ENCODE results near the gene COL8A1. TPM values are rescaled to one million over a fixed set of nuclear protein-coding genes. Genes with fewer than 3 reads are reported as not detected.
A peak's percentile ranks its signal among the peaks of the same experiment; 100 is the strongest.
"Not testable (repeated sequence)": the region's sequence is repeated elsewhere in the genome, so short reads cannot be mapped to it uniquely, and the experiment has no call there.

Gene COL8A1
- total RNA-seq, 2 experiments from 2014 or later, result 0.10 TPM; not detected in 1

- POLR2A ChIA-PET, result no interaction called here
- no peak overlapping the region for H3K27ac Mint-ChIP-seq
- no peaks in the 10 kb centered on the region for H3K9me3 Mint-ChIP-seq (ENCODE audit: insufficient read depth)
- H3K4me3 Mint-ChIP-seq, result no peak overlapping the region
- ATAC-seq (no peak), DNase-seq (no peak)
- H3K4me1 Mint-ChIP-seq (ENCODE audit: low read depth), result peaks cover 9% of the 10 kb centered on the region
- H3K27me3 Mint-ChIP-seq (ENCODE audit: low read depth), result no peaks in the 10 kb centered on the region
- H3K36me3 Mint-ChIP-seq (ENCODE audit: low read depth), result no peaks in the 10 kb centered on the region
- CTCF ChIA-PET, result interaction anchor here (1.5 to 5.7 kb wide), 2 partner anchors 46 to 426 kb away, joined by 3 to 78 read pairs; no protein-coding TSS in a partner anchor
These were observed 191.4 kb downstream of the COL8A1 start for GRCh38 chr3:99829844-99830243.

GRCh38 chr3:99833617-99834205 is 195.3 kb downstream of the COL8A1 start:
- Mint-ChIP-seq H3K27ac (no peak overlapping the region), H3K27me3 (ENCODE audit: low read depth) (no peaks in the 10 kb centered on the region), H3K9me3 (ENCODE audit: insufficient read depth) (no peaks in the 10 kb centered on the region), H3K4me1 (ENCODE audit: low read depth) (peaks cover 3% of the 10 kb centered on the region), H3K36me3 (ENCODE audit: low read depth) (no peaks in the 10 kb centered on the region), H3K4me3 (no peak overlapping the region)
- POLR2A ChIA-PET, result interaction anchor here (0.6 kb wide), 1 partner anchor 214 kb away, joined by 5 read pairs; no protein-coding TSS in a partner anchor
- ATAC-seq (no peak), DNase-seq (no peak)
- CTCF ChIA-PET, result interaction anchor here (1.0 to 5.7 kb wide), 9 partner anchors 8 to 756 kb away, joined by 3 to 78 read pairs (median 5); partner anchors contain the start of gene CMSS1

- ATAC-seq (no peak), DNase-seq (no peak)
- Mint-ChIP-seq H3K27ac (no peak overlapping the region), H3K9me3 (ENCODE audit: insufficient read depth) (no peaks in the 10 kb centered on the region), H3K4me3 (no peak overlapping the region), H3K27me3 (ENCODE audit: low read depth) (no peaks in the 10 kb centered on the region), H3K4me1 (ENCODE audit: low read depth) (peaks cover 3% of the 10 kb centered on the region), H3K36me3 (ENCODE audit: low read depth) (no peaks in the 10 kb centered on the region)
- POLR2A ChIA-PET, result interaction anchor here (0.6 kb wide), 1 partner anchor 214 kb away, joined by 5 read pairs; no protein-coding TSS in a partner anchor
- CTCF ChIA-PET, result interaction anchor here (1.0 to 5.7 kb wide), 6 partner anchors 9 to 755 kb away, joined by 4 to 78 read pairs (median 4); partner anchors contain the start of gene CMSS1
These were observed 196.0 kb downstream of the COL8A1 start for GRCh38 chr3:99834211-99834957.

GRCh38 chr3:99836681-99837080 is 198.3 kb downstream of the COL8A1 start:
- no peaks in the 10 kb centered on the region for H3K27me3 Mint-ChIP-seq (ENCODE audit: low read depth)
- H3K9me3 Mint-ChIP-seq (ENCODE audit: insufficient read depth), result no peaks in the 10 kb centered on the region
- ATAC-seq (no peak), DNase-seq (no peak)
- H3K4me1 Mint-ChIP-seq (ENCODE audit: low read depth), result peaks cover 3% of the 10 kb centered on the region
- H3K4me3 Mint-ChIP-seq, result no peak overlapping the region
- H3K27ac Mint-ChIP-seq, result no peak overlapping the region
- ChIA-PET CTCF (interaction anchor here (1.5 to 1.9 kb wide), 2 partner anchors 9 to 417 kb away, joined by 4 to 9 read pairs; no protein-coding TSS in a partner anchor), POLR2A (no interaction called here)
- H3K36me3 Mint-ChIP-seq (ENCODE audit: low read depth), result no peaks in the 10 kb centered on the region

GRCh38 chr3:99837715-99838114 is 199.3 kb downstream of the COL8A1 start:
- ChIA-PET CTCF (interaction anchor here (1.5 to 1.9 kb wide), 2 partner anchors 10 to 416 kb away, joined by 4 to 9 read pairs; no protein-coding TSS in a partner anchor), POLR2A (no interaction called here)

GRCh38 chr3:99838755-99839154 is 200.4 kb downstream of the COL8A1 start:
- DNase-seq (no peak), ATAC-seq (no peak)
- H3K9me3 Mint-ChIP-seq (ENCODE audit: insufficient read depth), result no peaks in the 10 kb centered on the region
- H3K4me1 Mint-ChIP-seq (ENCODE audit: low read depth), result peaks cover 7% of the 10 kb centered on the region
- H3K36me3 Mint-ChIP-seq (ENCODE audit: low read depth), result no peaks in the 10 kb centered on the region
- no peaks in the 10 kb centered on the region for H3K27me3 Mint-ChIP-seq (ENCODE audit: low read depth)
- no peak overlapping the region for H3K27ac Mint-ChIP-seq
- no peak overlapping the region for H3K4me3 Mint-ChIP-seq
- CTCF ChIA-PET, result interaction anchor here (1.2 to 1.7 kb wide), 2 partner anchors 230 to 415 kb away, joined by 4 to 5 read pairs; no protein-coding TSS in a partner anchor
- POLR2A ChIA-PET, result no interaction called here

More at GRCh38 chr3:99837715-99838114, 199.3 kb downstream of the COL8A1 start:
- no peaks in the 10 kb centered on the region for H3K36me3 Mint-ChIP-seq (ENCODE audit: low read depth)
- H3K27me3 Mint-ChIP-seq (ENCODE audit: low read depth), result no peaks in the 10 kb centered on the region
- H3K27ac Mint-ChIP-seq, result no peak overlapping the region
- ATAC-seq (no peak), DNase-seq (no peak)
- H3K4me1 Mint-ChIP-seq (ENCODE audit: low read depth), result peaks cover 3% of the 10 kb centered on the region
- no peaks in the 10 kb centered on the region for H3K9me3 Mint-ChIP-seq (ENCODE audit: insufficient read depth)
- no peak overlapping the region for H3K4me3 Mint-ChIP-seq

- POLR2A ChIA-PET, result no interaction called here
- no peaks in the 10 kb centered on the region for H3K27me3 Mint-ChIP-seq (ENCODE audit: low read depth)
- no peaks in the 10 kb centered on the region for H3K9me3 Mint-ChIP-seq (ENCODE audit: insufficient read depth)
- no peak overlapping the region for H3K27ac Mint-ChIP-seq
- no peaks in the 10 kb centered on the region for H3K36me3 Mint-ChIP-seq (ENCODE audit: low read depth)
- H3K4me3 Mint-ChIP-seq, result no peak overlapping the region
- ATAC-seq (no peak), DNase-seq (no peak)
- peaks cover 12% of the 10 kb centered on the region for H3K4me1 Mint-ChIP-seq (ENCODE audit: low read depth)
- CTCF ChIA-PET, result interaction anchor here (1.1 to 2.8 kb wide), 4 partner anchors 11 to 415 kb away, joined by 3 to 18 read pairs (median 4); no protein-coding TSS in a partner anchor
These were observed 201.2 kb downstream of the COL8A1 start for GRCh38 chr3:99839613-99840012.

GRCh38 chr3:99841949-99842348 is 203.6 kb downstream of the COL8A1 start:
- CTCF ChIA-PET, result interaction anchor here (0.9 to 2.8 kb wide), 6 partner anchors 10 to 419 kb away, joined by 3 to 18 read pairs (median 6); partner anchors contain the start of gene TBC1D23
- H3K27me3 Mint-ChIP-seq (ENCODE audit: low read depth); H3K4me3 Mint-ChIP-seq; H3K27ac Mint-ChIP-seq; POLR2A ChIA-PET; H3K36me3 Mint-ChIP-seq (ENCODE audit: low read depth); ATAC-seq; H3K9me3 Mint-ChIP-seq (ENCODE audit: insufficient read depth); DNase-seq: not testable (repeated sequence)
- H3K4me1 Mint-ChIP-seq (ENCODE audit: low read depth), result peaks cover 18% of the 10 kb centered on the region

GRCh38 chr3:99842826-99843589 is 204.6 kb downstream of the COL8A1 start:
- POLR2A ChIA-PET, result no interaction called here
- no peaks in the 10 kb centered on the region for H3K27me3 Mint-ChIP-seq (ENCODE audit: low read depth)
- H3K36me3 Mint-ChIP-seq (ENCODE audit: low read depth), result no peaks in the 10 kb centered on the region
- ATAC-seq (peak; percentile 63), DNase-seq (no peak)
- no peaks in the 10 kb centered on the region for H3K9me3 Mint-ChIP-seq (ENCODE audit: insufficient read depth)
- CTCF ChIA-PET, result interaction anchor here (0.6 to 2.5 kb wide), 26 partner anchors 9 to 470 kb away, joined by 3 to 72 read pairs (median 4); partner anchors contain the start of gene TBC1D23
- peaks cover 18% of the 10 kb centered on the region for H3K4me1 Mint-ChIP-seq (ENCODE audit: low read depth)
- no peak overlapping the region for H3K4me3 Mint-ChIP-seq
- H3K27ac Mint-ChIP-seq, result no peak overlapping the region

GRCh38 chr3:99843590-99844258 is 205.3 kb downstream of the COL8A1 start:
- no peaks in the 10 kb centered on the region for H3K9me3 Mint-ChIP-seq (ENCODE audit: insufficient read depth)
- DNase-seq, result no peak
- no peak for ATAC-seq
- H3K27me3 Mint-ChIP-seq (ENCODE audit: low read depth), result no peaks in the 10 kb centered on the region
- no peak overlapping the region for H3K4me3 Mint-ChIP-seq
- no peaks in the 10 kb centered on the region for H3K36me3 Mint-ChIP-seq (ENCODE audit: low read depth)
- CTCF ChIA-PET, result interaction anchor here (0.6 to 2.5 kb wide), 25 partner anchors 10 to 417 kb away, joined by 3 to 72 read pairs (median 5); partner anchors contain the start of gene TBC1D23
- H3K27ac Mint-ChIP-seq, result no peak overlapping the region
- POLR2A ChIA-PET, result no interaction called here
- H3K4me1 Mint-ChIP-seq (ENCODE audit: low read depth), result peaks cover 18% of the 10 kb centered on the region

- ChIA-PET POLR2A (no interaction called here), CTCF (interaction anchor here (1.0 to 2.5 kb wide), 2 partner anchors 49 to 394 kb away, joined by 3 to 10 read pairs; no protein-coding TSS in a partner anchor)
- Mint-ChIP-seq H3K4me1 (ENCODE audit: low read depth) (peaks cover 18% of the 10 kb centered on the region), H3K27ac (no peak overlapping the region), H3K4me3 (no peak overlapping the region), H3K36me3 (ENCODE audit: low read depth) (no peaks in the 10 kb centered on the region), H3K9me3 (ENCODE audit: insufficient read depth) (no peaks in the 10 kb centered on the region), H3K27me3 (ENCODE audit: low read depth) (no peaks in the 10 kb centered on the region)
- ATAC-seq, result no peak
- DNase-seq, result no peak
These were observed 206.9 kb downstream of the COL8A1 start for GRCh38 chr3:99845331-99845730.
